Effector memory CD4-positive, alpha-beta T cell (primary cell): ENCODE measurements around the gene MDK.
A peak's percentile ranks its signal among the peaks of the same experiment; 100 is the strongest.
"Not testable (repeated sequence)": the region's sequence is repeated elsewhere in the genome, so short reads cannot be mapped to it uniquely, and the experiment has no call there.

Source experiments
- DNase-seq, 3 donors: peaks; one replicate each; pipeline ENCODE4 v3.0.0-alpha.2; 2020
- H3K27ac ChIP-seq: 2 replicates; pipeline ENCODE4 v1.7.0; 2013; ENCODE audit warnings: mild to moderate bottlenecking, low read length, moderate library complexity; ENCODE audit not compliant: insufficient read depth, poor library complexity, severe bottlenecking
- H3K27me3 ChIP-seq: replicated peaks from 2 replicates; pipeline ENCODE4 v1.7.0; 2013; ENCODE audit warnings: mild to moderate bottlenecking, low read length; ENCODE audit not compliant: insufficient read depth, control insufficient read depth, poor library complexity, severe bottlenecking
- H3K36me3 ChIP-seq: 2 replicates; pipeline ENCODE4 v1.7.0; 2013; ENCODE audit warnings: mild to moderate bottlenecking, low read length, moderate library complexity; ENCODE audit not compliant: control insufficient read depth, insufficient read depth
- H3K4me1 ChIP-seq: 2 replicates; pipeline ENCODE4 v1.7.0; 2013; ENCODE audit warnings: low read length, mild to moderate bottlenecking; ENCODE audit not compliant: control insufficient read depth, insufficient read depth, poor library complexity, severe bottlenecking
- H3K4me3 ChIP-seq: 2 replicates; pipeline ENCODE4 v1.7.0; 2013; ENCODE audit warnings: low read length, low read depth, mild to moderate bottlenecking; ENCODE audit not compliant: insufficient read depth, poor library complexity, severe bottlenecking
- H3K9me3 ChIP-seq: 2 replicates; pipeline ENCODE4 v1.7.0; 2013; ENCODE audit warnings: mild to moderate bottlenecking, low read length, moderate library complexity; ENCODE audit not compliant: control insufficient read depth

MDK gene

GRCh38 chr11:46366661-46367161 is 14.8 kb upstream of the MDK start:
- no peaks in the 10 kb centered on the region for H3K27me3 ChIP-seq
- peaks cover 61% of the 10 kb centered on the region for H3K36me3 ChIP-seq
- H3K4me1 ChIP-seq = peaks cover 23% of the 10 kb centered on the region
- no peak for DNase-seq
- H3K27ac ChIP-seq = no peak overlapping the region
- no peaks in the 10 kb centered on the region for H3K9me3 ChIP-seq
- no peak overlapping the region for H3K4me3 ChIP-seq

- Histone ChIP-seq H3K27me3 (no peaks in the 10 kb centered on the region), H3K4me1 (peaks cover 16% of the 10 kb centered on the region), H3K9me3 (no peaks in the 10 kb centered on the region), H3K36me3 (peaks cover 68% of the 10 kb centered on the region), H3K27ac (no peak overlapping the region), H3K4me3 (no peak overlapping the region)
- DNase-seq = peak; percentile 48 to 61 (median 51)
Observed at GRCh38 chr11:46367244-46367915, 14.1 kb upstream of the MDK start.

- DNase-seq = no peak
- H3K4me3 ChIP-seq = no peak overlapping the region
- H3K9me3 ChIP-seq = no peaks in the 10 kb centered on the region
- peaks cover 73% of the 10 kb centered on the region for H3K36me3 ChIP-seq
- H3K27me3 ChIP-seq = no peaks in the 10 kb centered on the region
- H3K27ac ChIP-seq = no peak overlapping the region
- H3K4me1 ChIP-seq = peaks cover 11% of the 10 kb centered on the region
Observed at GRCh38 chr11:46367916-46368267, 13.6 kb upstream of the MDK start.

- Histone ChIP-seq H3K27ac (peak overlapping the region; percentile 6), H3K9me3 (no peaks in the 10 kb centered on the region), H3K27me3 (no peaks in the 10 kb centered on the region), H3K4me3 (no peak overlapping the region), H3K4me1 (peaks cover 9% of the 10 kb centered on the region), H3K36me3 (peaks cover 87% of the 10 kb centered on the region)
- DNase-seq = no peak
Observed at GRCh38 chr11:46369458-46370152, 11.9 kb upstream of the MDK start.

- no peaks in the 10 kb centered on the region for H3K9me3 ChIP-seq
- peaks cover 87% of the 10 kb centered on the region for H3K36me3 ChIP-seq
- H3K27ac ChIP-seq = no peak overlapping the region
- no peak for DNase-seq
- H3K27me3 ChIP-seq = no peaks in the 10 kb centered on the region
- H3K4me1 ChIP-seq = peaks cover 9% of the 10 kb centered on the region
- no peak overlapping the region for H3K4me3 ChIP-seq
Observed at GRCh38 chr11:46370253-46370652, 11.2 kb upstream of the MDK start.

GRCh38 chr11:46371262-46371661 is 10.2 kb upstream of the MDK start:
- H3K36me3 ChIP-seq = peaks cover 88% of the 10 kb centered on the region

GRCh38 chr11:46372086-46372485 is 9.4 kb upstream of the MDK start:
- Histone ChIP-seq H3K27ac (no peak overlapping the region), H3K36me3 (peaks cover 92% of the 10 kb centered on the region), H3K27me3 (no peaks in the 10 kb centered on the region), H3K4me3 (no peak overlapping the region), H3K4me1 (peaks cover 2% of the 10 kb centered on the region), H3K9me3 (no peaks in the 10 kb centered on the region)
- no peak for DNase-seq

More at GRCh38 chr11:46371262-46371661, 10.2 kb upstream of the MDK start:
- not testable (repeated sequence) for H3K4me1 ChIP-seq, H3K27ac ChIP-seq, DNase-seq, H3K4me3 ChIP-seq, H3K9me3 ChIP-seq, H3K27me3 ChIP-seq

GRCh38 chr11:46372501-46372900 is 9.0 kb upstream of the MDK start:
- not testable (repeated sequence) for H3K9me3 ChIP-seq, H3K27ac ChIP-seq, DNase-seq, H3K27me3 ChIP-seq, H3K4me3 ChIP-seq, H3K4me1 ChIP-seq
- peaks cover 96% of the 10 kb centered on the region for H3K36me3 ChIP-seq

- H3K36me3 ChIP-seq = peaks cover 93% of the 10 kb centered on the region
- DNase-seq = no peak
- no peak overlapping the region for H3K27ac ChIP-seq
- H3K4me1 ChIP-seq = no peaks in the 10 kb centered on the region
- no peaks in the 10 kb centered on the region for H3K27me3 ChIP-seq
- H3K9me3 ChIP-seq = no peaks in the 10 kb centered on the region
- H3K4me3 ChIP-seq = no peak overlapping the region
Observed at GRCh38 chr11:46373787-46374740, 7.4 kb upstream of the MDK start.
